B cell (primary cell): ENCODE results near the gene SCN4B. TPM values are rescaled to one million over a fixed set of nuclear protein-coding genes. Genes with fewer than 3 reads are reported as not detected.

ENCODE experiments used
- ATAC-seq: fragments of 200-7000 bp; cut with Tn5 transposase; one replicate; pipeline ENCODE4 v1.10.0; 2021; ENCODE audit warnings: low read depth, mild to moderate bottlenecking, moderate number of reproducible peaks, moderate library complexity
- CTCF ChIA-PET: fragments of 350-600 bp; sonication (Branson Sonifier 250); formaldehyde crosslinking; loops from one replicate; lab custom pipeline; 2021; ENCODE audit warnings: antibody characterized with exemption, inconsistent platforms; lab: Charles Lee
- POLR2A ChIA-PET: fragments of 350-600 bp; sonication (Branson Sonifier 250); formaldehyde crosslinking; loops from one replicate; lab custom pipeline; 2021; ENCODE audit warnings: antibody characterized with exemption; lab: Charles Lee
- DNase-seq: peaks from one replicate; pipeline ENCODE4 v3.0.0; 2013
- H2AFZ ChIP-seq: 2 replicates; pipeline ENCODE4 v1.6.1; 2012; ENCODE audit warnings: mild to moderate bottlenecking, low read depth, low read length; ENCODE audit not compliant: insufficient read depth, poor library complexity, severe bottlenecking
- H3K27ac ChIP-seq, 2 donors: 1 replicate in 1 of 2; 2 replicates in 1 of 2; pipeline ENCODE4 v1.5.1; 2012 to 2013; ENCODE audit warnings: low read length in 2 of 2, mild to moderate bottlenecking in 2 of 2, moderate library complexity in 1 of 2
- H3K27me3 ChIP-seq, 4 experiments: fragments of 200-600 bp in 1 of 4; sonication (generic) in 1 of 4; replicated peaks in 1 of 4; 1 replicate in 2 of 4; 2 replicates in 2 of 4; pipeline versions ENCODE4 v1.6.1 to v1.7.0; 2013 to 2016; ENCODE audit warnings: low read length in 3 of 4, mild to moderate bottlenecking in 2 of 4, mixed read lengths in 1 of 4, moderate library complexity in 1 of 4; ENCODE audit not compliant: insufficient read depth in 4 of 4, control insufficient read depth in 3 of 4; ENCODE audit errors: control extremely low read depth in 1 of 4
- H3K36me3 ChIP-seq, 2 experiments: replicated peaks in 1 of 2; 1 replicate in 1 of 2; 2 replicates in 1 of 2; pipeline versions ENCODE4 v1.6.1 to v1.7.1; 2013; ENCODE audit warnings: low read length in 1 of 2; ENCODE audit not compliant: insufficient read depth in 2 of 2, control insufficient read depth in 1 of 2; ENCODE audit errors: control extremely low read depth in 1 of 2, extremely low read depth in 1 of 2
- H3K4me1 ChIP-seq, 2 donors: fragments of 200-600 bp in 1 of 2; sonication (generic) in 1 of 2; 1 replicate in 1 of 2; 2 replicates in 1 of 2; pipeline versions ENCODE4 v1.5.1 to v1.6.1; 2013 to 2017; ENCODE audit warnings: low read length in 2 of 2; ENCODE audit not compliant: control insufficient read depth in 2 of 2, insufficient read depth in 2 of 2
- H3K4me2 ChIP-seq: replicated peaks from 2 replicates; pipeline ENCODE3; 2012; ENCODE audit warnings: mild to moderate bottlenecking, low read depth, low read length; ENCODE audit not compliant: poor library complexity, severe bottlenecking
- H3K4me3 ChIP-seq, 5 experiments: fragments of 200-600 bp in 1 of 5; sonication (generic) in 1 of 5; 1 replicate in 3 of 5; 2 replicates in 2 of 5; pipeline versions ENCODE4 v1.5.1 to v1.7.0; 2011 to 2016; ENCODE audit warnings: low read length in 4 of 5, mild to moderate bottlenecking in 4 of 5, low read depth in 2 of 5, control low read depth in 1 of 5, moderate library complexity in 1 of 5; ENCODE audit not compliant: insufficient read depth in 1 of 5; ENCODE audit errors: control extremely low read depth in 1 of 5, extremely low read depth in 1 of 5
- H3K79me2 ChIP-seq: fragments of 200-600 bp; sonication (generic); one replicate; pipeline ENCODE4 v1.6.0; 2016; ENCODE audit warnings: low read length; ENCODE audit not compliant: control insufficient read depth, insufficient read depth
- H3K9ac ChIP-seq: fragments of 200-600 bp; sonication (generic); 2 replicates; pipeline ENCODE4 v1.6.1; 2017; ENCODE audit warnings: mild to moderate bottlenecking, low read length, moderate library complexity
- H3K9me3 ChIP-seq, 3 donors: one replicate each; pipeline versions ENCODE4 v1.6.1 to v1.7.1; 2013; ENCODE audit warnings: low read length in 2 of 3; ENCODE audit not compliant: control insufficient read depth in 2 of 3, insufficient read depth in 1 of 3; ENCODE audit errors: control extremely low read depth in 1 of 3
- H4K20me1 ChIP-seq: 2 replicates; pipeline ENCODE4 v1.6.0; 2012; ENCODE audit warnings: mild to moderate bottlenecking, low read length; ENCODE audit not compliant: insufficient read depth, control insufficient read depth, poor library complexity, severe bottlenecking
- H3K27ac Mint-ChIP-seq: one replicate; pipeline ENCODE4 v1.8.0; 2021; ENCODE audit warnings: mixed read lengths
- H3K27me3 Mint-ChIP-seq: one replicate; pipeline ENCODE4 v1.8.0; 2021; ENCODE audit warnings: mixed read lengths
- H3K4me1 Mint-ChIP-seq: one replicate; pipeline ENCODE4 v1.8.0; 2021; ENCODE audit warnings: mixed read lengths
- H3K4me3 Mint-ChIP-seq: one replicate; pipeline ENCODE4 v1.8.0; 2021; ENCODE audit warnings: mixed read lengths
- H3K9me3 Mint-ChIP-seq: one replicate; pipeline ENCODE4 v1.8.0; 2022; ENCODE audit warnings: mixed read lengths; ENCODE audit not compliant: insufficient read depth
- CTCF ChIP-seq: fragments of 200-600 bp; IDR thresholded peaks from one replicate; pipeline ENCODE4 v1.8.0; 2022; ENCODE audit warnings: antibody characterized with exemption, mild to moderate bottlenecking
- EZH2 ChIP-seq: IDR thresholded peaks from 2 replicates; pipeline ENCODE4 v1.6.1; 2012; ENCODE audit warnings: borderline replicate concordance, low read depth, mild to moderate bottlenecking, moderate library complexity, low read length; ENCODE audit not compliant: insufficient read depth, poor library complexity, severe bottlenecking
- WGBS: methylation state at CpG from one replicate; pipeline ENCODE4 v1.1.5; 2013; ENCODE audit warnings: missing lambda C conversion rate; ENCODE audit not compliant: insufficient coverage; 5-methylcytosine and 5-hydroxymethylcytosine counted together
- intact Hi-C: fragments of 100-400 bp; cut with micrococcal nuclease; formaldehyde crosslinking; loops from one replicate; pipeline ENCODE4 v1.10.0; 2022
- polyA plus RNA-seq: library from polyadenylated mRNA; depleted of rRNA; stranded (reverse); fragments of >200 nt; gene quantifications from 2 replicates; pipeline ENCODE4 v1.2.3, GENCODE V29; 2012
- total RNA-seq, 2 donors: library from RNA; stranded (reverse); fragments of 120-200 nt in 1 of 2; gene quantifications; 1 replicate in 1 of 2; 2 replicates in 1 of 2; pipeline versions ENCODE4 v1.2.3 to v1.2.4, GENCODE V29; 2013 to 2022

The SCN4B gene
- total and polyA plus RNA-seq, 2 donors (not counting 1 experiment from before 2014, with no cell fraction given): not detected

- CTCF ChIA-PET: interaction anchor here (0.9 to 2.8 kb wide), 5 partner anchors 18 to 158 kb away, joined by 3 to 13 read pairs (median 4); partner anchors contain the start of gene SCN2B
These were observed 42.4 kb upstream of the SCN4B start for GRCh38 chr11:118194835-118195627.

More at GRCh38 chr11:118194835-118195627, 42.4 kb upstream of the SCN4B start:
- TF ChIP-seq EZH2: no peak
- TF ChIP-seq CTCF: no peak
- H4K20me1 ChIP-seq: no peaks in the 10 kb centered on the region
- H3K79me2 ChIP-seq: no peaks in the 10 kb centered on the region
- WGBS: 95% methylated on average over 6 of the region's 10 CpGs
- H3K4me2 ChIP-seq: no peak overlapping the region
- ATAC-seq: no peak
- POLR2A ChIA-PET: no interaction called here
- no peak overlapping the region for H2AFZ ChIP-seq
- H3K27ac ChIP-seq: no peak overlapping the region
- Mint-ChIP-seq H3K27ac (no peak overlapping the region), H3K9me3 (peaks cover 4% of the 10 kb centered on the region), H3K4me3 (no peak overlapping the region), H3K4me1 (peaks cover 2% of the 10 kb centered on the region), H3K27me3 (peaks cover 7% of the 10 kb centered on the region)
- DNase-seq: no peak
- H3K4me3 ChIP-seq: no peak overlapping the region
- intact Hi-C loops: no loop called here
- H3K36me3 ChIP-seq: no peaks in the 10 kb centered on the region
- H3K9me3 ChIP-seq: peaks cover 0 to 17% (median 4%) of the 10 kb centered on the region in 3 donors
- H3K4me1 ChIP-seq: peaks cover 0 to 3% of the 10 kb centered on the region in 2 donors
- no peak overlapping the region for H3K9ac ChIP-seq
- H3K27me3 ChIP-seq: peaks cover 0 to 18% (median 4%) of the 10 kb centered on the region in 4 experiments
